ENCODE data around the gene TSR2. TPM values are rescaled to one million over a fixed set of nuclear protein-coding genes. Genes with fewer than 3 reads are reported as not detected.
"Not testable (repeated sequence)": the region's sequence is repeated elsewhere in the genome, so short reads cannot be mapped to it uniquely, and the experiment has no call there.

The TSR2 gene
- total RNA-seq, 1 donor from 2014 or later, result 11.9 TPM

- DNase-seq, result no peak
These were observed 34.0 kb downstream of the TSR2 start for GRCh38 chrX:54473993-54474859.

DNA sequence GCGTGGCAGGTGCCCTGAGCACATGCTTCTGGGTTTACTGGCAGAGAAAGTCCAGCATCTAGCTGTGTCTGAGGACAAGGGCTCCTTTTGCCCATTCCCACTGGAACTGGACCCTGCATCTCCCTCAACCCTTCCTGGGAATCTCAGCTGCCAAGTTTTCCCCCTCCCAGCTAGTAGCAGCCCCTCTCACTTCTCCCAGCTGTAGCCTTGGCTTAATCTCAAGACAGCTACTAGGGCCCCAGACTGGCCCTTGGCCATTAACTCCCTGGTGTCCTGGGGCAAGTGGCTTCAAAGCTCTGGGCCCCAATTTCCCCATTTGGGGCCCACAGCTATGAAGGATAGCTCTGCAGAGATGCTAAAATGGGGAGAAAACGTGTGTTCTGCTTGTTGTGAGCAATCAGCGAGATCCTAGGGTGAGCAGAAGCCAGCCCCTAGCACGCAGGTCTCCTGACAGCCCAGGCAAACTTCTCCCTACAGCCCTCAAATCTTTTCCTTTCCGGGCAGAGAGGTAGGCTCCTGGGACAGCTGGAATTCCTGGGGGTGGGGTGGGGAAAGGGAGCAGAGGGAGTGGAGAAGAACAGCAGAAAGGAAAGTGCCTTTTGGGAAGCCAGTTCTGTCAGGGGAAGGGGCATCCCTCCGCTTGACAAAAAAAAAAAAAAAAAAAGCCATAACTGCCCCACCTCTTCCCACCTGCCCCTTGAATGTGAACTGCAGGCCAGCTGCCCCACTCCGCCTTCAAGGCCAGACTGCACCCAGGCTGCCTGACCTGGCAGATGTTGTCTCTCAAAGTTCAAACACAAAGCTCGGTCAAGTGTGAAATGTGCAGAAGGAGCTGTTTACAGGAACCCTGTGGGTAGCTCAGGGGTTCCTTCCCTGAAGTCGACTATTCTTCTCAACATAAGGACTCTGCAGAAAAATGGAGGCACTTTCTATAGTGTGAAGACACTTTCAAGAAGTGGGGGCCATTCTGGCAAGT, 39.2 kb downstream of the TSR2 start:
- no peak for DNase-seq

GRCh38 chrX:54482839-54483593, 42.8 kb downstream of the TSR2 start:
- no peak for DNase-seq

DNA sequence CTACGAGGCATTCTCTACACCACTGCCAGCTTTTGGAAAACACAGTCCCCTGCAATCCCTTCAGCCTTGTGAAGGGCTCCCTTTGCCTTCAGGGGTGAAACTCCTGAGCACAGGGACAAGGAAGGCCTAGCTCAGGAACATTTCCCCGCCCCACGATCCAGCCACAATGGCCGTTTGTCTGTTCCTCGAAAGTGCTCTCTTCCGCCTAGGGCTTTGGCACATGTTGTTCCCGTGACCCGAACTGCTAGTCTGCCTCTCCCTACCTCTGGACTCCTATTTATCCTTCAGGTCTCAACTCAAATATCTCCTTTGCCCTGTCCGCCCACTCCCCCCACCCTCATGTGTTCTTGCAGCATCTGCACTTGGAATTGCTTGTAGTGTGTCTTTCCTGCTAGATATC, 43.7 kb downstream of the TSR2 start:
- no peak for DNase-seq

DNA sequence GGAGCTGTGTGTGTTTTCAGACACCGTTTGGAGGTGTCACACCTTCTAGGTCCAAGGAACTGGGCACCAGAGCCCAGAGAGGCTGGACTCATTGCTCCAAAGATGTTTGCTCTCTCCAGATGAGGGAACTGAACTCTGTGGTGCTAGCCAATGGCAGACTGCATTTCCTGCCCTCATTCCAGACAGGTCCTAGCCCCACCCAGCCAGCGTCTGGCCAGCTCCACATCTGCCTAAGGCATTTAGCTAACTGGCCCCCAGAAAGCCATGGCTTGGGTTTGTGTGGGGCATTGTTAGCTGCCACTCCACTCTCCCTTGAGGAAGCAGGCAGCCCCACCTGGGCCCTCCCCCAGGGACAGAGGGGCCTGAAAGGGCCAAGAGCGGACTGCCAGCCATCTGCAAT, 44.5 kb downstream of the TSR2 start:
- no peak for DNase-seq

GRCh38 chrX:54489819-54490218, 49.6 kb downstream of the TSR2 start:
- DNase-seq, result not testable (repeated sequence)

GRCh38 chrX:54492340-54492739, 52.1 kb downstream of the TSR2 start:
- no peak for DNase-seq

DNA sequence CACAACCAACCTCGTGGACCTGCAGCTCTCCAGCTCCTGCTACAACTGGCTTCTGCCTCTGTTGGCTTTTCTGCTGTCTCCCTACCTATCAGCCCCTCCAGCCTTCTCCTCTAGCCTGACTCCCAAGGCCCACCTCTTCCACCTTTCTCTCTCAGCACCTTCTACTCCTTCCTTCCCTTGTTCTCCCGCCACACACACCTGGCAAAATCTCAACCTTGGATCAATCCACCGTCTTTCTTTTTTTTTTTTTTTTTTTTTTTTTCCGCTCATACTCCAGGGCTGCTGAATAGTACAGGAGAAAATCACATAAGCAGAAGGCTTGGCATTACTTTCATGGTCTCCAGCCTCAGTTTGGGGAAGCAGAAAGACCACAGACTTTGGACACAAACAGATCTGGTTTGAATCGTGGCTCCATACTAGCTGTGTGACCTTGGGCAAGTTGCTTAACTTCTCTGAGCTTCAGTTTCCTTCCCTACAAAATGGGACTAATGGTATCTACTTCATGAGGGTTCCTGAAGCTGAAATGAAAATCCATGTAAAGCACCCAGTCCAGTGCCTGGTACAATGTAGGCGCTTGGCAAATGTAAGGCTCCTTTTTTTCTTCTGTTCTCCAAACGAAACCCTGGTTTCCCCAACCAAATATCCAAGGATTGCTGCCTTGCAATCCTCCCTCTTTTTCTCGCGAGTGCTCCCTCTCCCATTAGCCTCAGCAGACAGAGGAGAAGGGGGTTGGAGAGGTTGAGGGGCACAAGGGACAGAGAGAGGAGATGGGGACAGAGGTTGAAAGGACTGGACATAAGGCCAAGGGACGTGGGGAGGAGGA, 54.2 kb downstream of the TSR2 start:
- DNase-seq, result no peak

Other genes with a start within 250 kb of the TSR2 start
- 65.8 TPM for gene WNK3, start 82.4 kb upstream of the TSR2 start, total RNA-seq
- gene FGD1, start 55.8 kb downstream of the TSR2 start, total RNA-seq, result 9.0 TPM
- gene GNL3L, start 89.8 kb downstream of the TSR2 start, total RNA-seq, result 17.6 TPM